ENCODE results near the gene NHSL2. TPM values are rescaled to one million over a fixed set of nuclear protein-coding genes. Genes with fewer than 3 reads are reported as not detected.

The NHSL2 gene
- total and polyA plus RNA-seq, 4 experiments from 2014 or later = 8.1 to 27.2 (median 10.6) TPM

DNA sequence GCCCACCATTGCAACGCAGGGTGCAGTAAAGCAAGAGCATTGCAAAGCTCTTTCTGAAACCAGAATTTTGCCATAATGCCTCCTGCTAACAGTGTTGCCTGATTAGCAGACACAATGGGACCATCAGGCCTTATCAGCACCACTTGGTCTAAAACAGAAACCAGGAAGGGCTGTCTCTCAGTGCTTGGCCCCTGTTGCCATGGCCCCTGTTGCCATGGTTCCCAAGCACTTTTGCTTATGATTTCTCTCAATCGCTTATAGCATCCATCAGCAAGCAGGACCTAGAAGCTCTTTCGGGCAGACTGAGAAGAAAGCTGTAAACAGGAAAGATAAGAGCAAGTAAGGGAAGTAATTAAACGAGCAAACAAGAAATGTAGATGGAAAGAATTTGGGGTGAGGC, 184.2 kb downstream of the NHSL2 start:
- intact Hi-C loops (cut with micrococcal nuclease) = loop anchor here (5.0 kb wide), 1 partner anchor 32 kb away; no protein-coding TSS in a partner anchor
- peaks cover 37% of the 10 kb centered on the region for H3K4me1 ChIP-seq (ENCODE audit: insufficient read depth, low read length)
- no peak overlapping the region for H3K4me3 ChIP-seq (ENCODE audit: low read length in 2 of 2)
- Mint-ChIP-seq H3K9me3 (no peaks in the 10 kb centered on the region), H3K36me3 (no peaks in the 10 kb centered on the region), H3K4me1 (peaks cover 15 to 39% (median 28%) of the 10 kb centered on the region in 4 donors), H3K4me3 (peak overlapping the region in 6 of 8 donors; percentile 5 to 61 (median 42)), H3K27me3 (no peaks in the 10 kb centered on the region), H3K27ac (peak overlapping the region; percentile 69 to 97 (median 93))
- no peaks in the 10 kb centered on the region for H3K9me3 ChIP-seq (ENCODE audit: control insufficient read depth in 1 of 2, low read length in 2 of 2)
- ChIA-PET CTCF (ENCODE audit: partially characterized antibody) (interaction anchor here (1.6 to 2.9 kb wide), 4 partner anchors 10 to 74 kb away, joined by 3 to 13 read pairs (median 7); no protein-coding TSS in a partner anchor), POLR2A (ENCODE audit: partially characterized antibody) (interaction anchor here (0.6 to 2.5 kb wide), 10 partner anchors 9 to 87 kb away, joined by 3 to 11 read pairs (median 4); partner anchors contain the start of gene PIN4)
- H3K27me3 ChIP-seq (ENCODE audit: insufficient read depth, low read length) = no peaks in the 10 kb centered on the region
- peak; percentile 81 to 92 (median 86) for DNase-seq
- no peaks in the 10 kb centered on the region for H3K36me3 ChIP-seq (ENCODE audit: insufficient read depth, low read length)
- H3K27ac ChIP-seq (ENCODE audit: low read depth, low read length) = peak overlapping the region; percentile 69

DNA sequence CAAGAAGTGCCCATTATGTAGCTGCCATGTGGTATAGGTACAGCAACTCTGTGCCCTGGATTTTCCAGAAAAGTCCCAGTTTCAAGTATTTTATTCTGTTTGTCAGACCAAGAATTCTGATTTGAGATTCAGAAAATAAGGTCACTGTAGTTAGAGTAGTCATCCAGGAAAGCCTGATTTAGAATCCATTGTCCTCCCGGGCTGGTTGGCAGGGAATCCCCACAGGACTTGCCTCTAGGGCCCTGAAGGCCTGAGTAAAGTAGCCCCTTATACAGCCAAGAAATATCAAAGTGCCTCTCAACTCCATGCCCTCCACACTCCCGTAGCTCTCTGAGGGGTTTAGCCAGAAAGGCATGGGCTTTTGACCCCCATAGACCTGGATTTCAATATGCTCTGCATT, 184.7 kb downstream of the NHSL2 start:
- Mint-ChIP-seq H3K4me1 (peaks cover 20 to 44% (median 33%) of the 10 kb centered on the region in 4 donors), H3K27ac (peak overlapping the region; percentile 69 to 97 (median 93)), H3K4me3 (peak overlapping the region in 5 of 8 donors; percentile 5 to 52 (median 13)), H3K36me3 (no peaks in the 10 kb centered on the region), H3K27me3 (no peaks in the 10 kb centered on the region), H3K9me3 (no peaks in the 10 kb centered on the region)
- no peak overlapping the region for H3K4me3 ChIP-seq (ENCODE audit: low read length in 2 of 2)
- peak overlapping the region; percentile 69 for H3K27ac ChIP-seq (ENCODE audit: low read depth, low read length)
- ChIA-PET POLR2A (ENCODE audit: partially characterized antibody) (interaction anchor here (0.9 to 2.5 kb wide), 9 partner anchors 9 to 86 kb away, joined by 3 to 11 read pairs (median 5); partner anchors contain the start of gene PIN4), CTCF (ENCODE audit: partially characterized antibody) (interaction anchor here (1.6 to 2.9 kb wide), 3 partner anchors 10 to 74 kb away, joined by 3 to 13 read pairs (median 7); no protein-coding TSS in a partner anchor)
- intact Hi-C loops (cut with micrococcal nuclease) = no loop called here
- no peaks in the 10 kb centered on the region for H3K9me3 ChIP-seq (ENCODE audit: control insufficient read depth in 1 of 2, low read length in 2 of 2)
- H3K36me3 ChIP-seq (ENCODE audit: insufficient read depth, low read length) = no peaks in the 10 kb centered on the region
- no peaks in the 10 kb centered on the region for H3K27me3 ChIP-seq (ENCODE audit: insufficient read depth, low read length)
- DNase-seq = no peak
- peaks cover 42% of the 10 kb centered on the region for H3K4me1 ChIP-seq (ENCODE audit: insufficient read depth, low read length)

DNA sequence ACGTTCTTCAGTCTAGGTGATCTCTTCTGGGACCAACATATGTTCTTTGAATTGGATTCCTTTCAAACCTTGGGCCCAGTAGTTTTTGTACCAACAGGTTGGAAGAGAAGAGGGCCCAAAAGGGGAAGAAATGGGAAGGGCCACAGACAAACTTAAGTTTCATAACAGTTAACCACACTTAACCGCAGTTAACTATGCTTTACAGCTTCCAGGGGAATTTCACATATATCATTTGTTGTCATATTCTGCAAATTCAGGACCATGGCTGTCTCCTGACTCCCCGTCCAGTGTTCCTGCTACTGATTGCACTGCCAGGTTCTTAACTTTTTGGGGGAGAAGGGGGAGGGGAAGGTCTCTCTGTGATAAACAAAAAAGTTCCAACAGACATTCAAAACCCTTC, 186.5 kb downstream of the NHSL2 start:
- DNase-seq = no peak
- intact Hi-C loops (cut with micrococcal nuclease) = no loop called here
- ChIA-PET POLR2A (ENCODE audit: partially characterized antibody) (interaction anchor here (0.6 to 1.6 kb wide), 2 partner anchors 30 to 34 kb away, joined by 3 to 4 read pairs; partner anchors contain the start of gene RTL5), CTCF (ENCODE audit: partially characterized antibody) (interaction anchor here (2.7 to 2.9 kb wide), 2 partner anchors 9 to 76 kb away, joined by 7 to 13 read pairs; no protein-coding TSS in a partner anchor)
- H3K27me3 Mint-ChIP-seq = no peaks in the 10 kb centered on the region
- H3K4me1 Mint-ChIP-seq = peaks cover 32 to 61% (median 47%) of the 10 kb centered on the region in 4 donors
- H3K4me3 ChIP-seq (ENCODE audit: low read length in 2 of 2) = no peak overlapping the region
- H3K27ac ChIP-seq (ENCODE audit: low read depth, low read length) = no peak overlapping the region
- H3K36me3 ChIP-seq (ENCODE audit: insufficient read depth, low read length) = no peaks in the 10 kb centered on the region
- peak overlapping the region in 1 of 8 donors; percentile 3 for H3K4me3 Mint-ChIP-seq
- H3K27ac Mint-ChIP-seq = peak overlapping the region in 2 of 7 donors; percentile 20 to 82
- peaks cover 58% of the 10 kb centered on the region for H3K4me1 ChIP-seq (ENCODE audit: insufficient read depth, low read length)
- no peaks in the 10 kb centered on the region for H3K9me3 ChIP-seq (ENCODE audit: control insufficient read depth in 1 of 2, low read length in 2 of 2)
- H3K36me3 Mint-ChIP-seq = peaks cover 0 to 7% of the 10 kb centered on the region in 2 donors
- no peaks in the 10 kb centered on the region for H3K9me3 Mint-ChIP-seq
- no peaks in the 10 kb centered on the region for H3K27me3 ChIP-seq (ENCODE audit: insufficient read depth, low read length)

DNA sequence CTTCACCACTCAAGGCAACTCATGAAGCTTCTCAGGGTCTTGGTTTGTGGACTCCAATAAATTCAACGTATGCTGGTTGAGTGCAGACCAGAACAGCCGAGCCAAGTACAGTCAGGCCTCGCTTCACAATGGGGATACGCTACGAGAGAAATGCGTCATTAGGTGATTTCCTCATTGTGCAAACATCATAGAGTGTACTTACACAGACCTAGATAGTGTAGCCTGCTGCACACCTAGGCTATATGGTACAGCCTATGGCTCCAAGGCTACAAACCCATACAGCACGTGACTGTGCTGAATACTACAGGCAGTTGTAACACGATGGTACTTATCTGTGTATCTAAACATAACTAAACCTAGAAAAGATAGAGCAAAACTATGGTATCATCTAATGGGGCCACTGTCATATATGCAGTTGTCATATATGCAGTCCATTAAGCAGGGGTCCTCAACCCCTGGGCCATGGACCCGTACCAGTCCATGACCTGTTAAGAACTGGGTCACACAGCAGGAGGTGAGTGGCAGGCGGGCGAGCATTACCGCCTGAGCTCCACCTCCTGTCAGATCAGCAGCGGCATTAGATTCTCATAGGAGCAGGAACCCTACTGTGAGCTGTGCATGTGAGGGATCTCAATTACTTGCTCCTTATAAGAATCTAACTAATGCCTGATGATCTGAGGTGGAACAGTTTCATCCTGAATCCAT, 189.6 kb downstream of the NHSL2 start:
- H3K36me3 ChIP-seq (ENCODE audit: insufficient read depth, low read length) = no peaks in the 10 kb centered on the region
- ChIA-PET POLR2A (ENCODE audit: partially characterized antibody) (interaction anchor here (1.3 to 11.0 kb wide), 8 partner anchors 18 to 108 kb away, joined by 3 to 116 read pairs (median 7); partner anchors contain the start of genes PIN4 and RTL5), CTCF (ENCODE audit: partially characterized antibody) (interaction anchor here (1.3 to 4.0 kb wide), 4 partner anchors 20 to 79 kb away, joined by 3 to 38 read pairs (median 9); no protein-coding TSS in a partner anchor)
- peak overlapping the region in 1 of 2 donors; percentile 30 for H3K4me3 ChIP-seq (ENCODE audit: low read length in 2 of 2)
- H3K4me3 Mint-ChIP-seq = peak overlapping the region; percentile 91 to 97 (median 96)
- no peaks in the 10 kb centered on the region for H3K27me3 Mint-ChIP-seq
- H3K27me3 ChIP-seq (ENCODE audit: insufficient read depth, low read length) = no peaks in the 10 kb centered on the region
- no peaks in the 10 kb centered on the region for H3K9me3 ChIP-seq (ENCODE audit: control insufficient read depth in 1 of 2, low read length in 2 of 2)
- peak; percentile 44 to 71 (median 67) for DNase-seq
- H3K36me3 Mint-ChIP-seq = peaks cover 0 to 9% of the 10 kb centered on the region in 2 donors
- H3K27ac Mint-ChIP-seq = peak overlapping the region; percentile 92 to 99 (median 98)
- peaks cover 45 to 79% (median 62%) of the 10 kb centered on the region in 4 donors for H3K4me1 Mint-ChIP-seq
- intact Hi-C loops (cut with micrococcal nuclease) = loop anchor here (2.0 kb wide), 3 partner anchors 21 to 81 kb away; no protein-coding TSS in a partner anchor
- peaks cover 75% of the 10 kb centered on the region for H3K4me1 ChIP-seq (ENCODE audit: insufficient read depth, low read length)
- peak overlapping the region; percentile 71 for H3K27ac ChIP-seq (ENCODE audit: low read depth, low read length)
- H3K9me3 Mint-ChIP-seq = no peaks in the 10 kb centered on the region

GRCh38 chrX:72100824-72101351, 190.2 kb downstream of the NHSL2 start:
- Histone ChIP-seq H3K9me3 (ENCODE audit: control insufficient read depth in 1 of 2, low read length in 2 of 2) (no peaks in the 10 kb centered on the region), H3K36me3 (ENCODE audit: insufficient read depth, low read length) (no peaks in the 10 kb centered on the region), H3K4me1 (ENCODE audit: insufficient read depth, low read length) (peaks cover 75% of the 10 kb centered on the region), H3K27ac (ENCODE audit: low read depth, low read length) (peak overlapping the region; percentile 71), H3K27me3 (ENCODE audit: insufficient read depth, low read length) (no peaks in the 10 kb centered on the region), H3K4me3 (ENCODE audit: low read length in 2 of 2) (peak overlapping the region; percentile 40 to 42)
- ChIA-PET POLR2A (ENCODE audit: partially characterized antibody) (interaction anchor here (0.7 to 11.0 kb wide), 10 partner anchors 14 to 1968 kb away, joined by 3 to 116 read pairs (median 6); partner anchors contain the start of genes IGBP1, PIN4 and RTL5), CTCF (ENCODE audit: partially characterized antibody) (interaction anchor here (1.6 to 4.0 kb wide), 3 partner anchors 21 to 80 kb away, joined by 7 to 38 read pairs (median 11); no protein-coding TSS in a partner anchor)
- intact Hi-C loops (cut with micrococcal nuclease) = loop anchor here (2.0 kb wide), 3 partner anchors 20 to 82 kb away; no protein-coding TSS in a partner anchor
- Mint-ChIP-seq H3K36me3 (peaks cover 0 to 15% of the 10 kb centered on the region in 2 donors), H3K27ac (peak overlapping the region; percentile 92 to 99 (median 98)), H3K4me1 (peaks cover 42 to 79% (median 62%) of the 10 kb centered on the region in 4 donors), H3K4me3 (peak overlapping the region; percentile 91 to 97 (median 96)), H3K9me3 (no peaks in the 10 kb centered on the region), H3K27me3 (no peaks in the 10 kb centered on the region)
- DNase-seq = peak; percentile 85 to 89 (median 88)

GRCh38 chrX:72101597-72102037, 191.0 kb downstream of the NHSL2 start:
- POLR2A ChIA-PET (ENCODE audit: partially characterized antibody) = interaction anchor here (0.7 to 11.0 kb wide), 11 partner anchors 13 to 1969 kb away, joined by 3 to 116 read pairs (median 6); partner anchors contain the start of genes IGBP1, PIN4 and RTL5
- DNase-seq = peak in 1 of 5 donors; percentile 19
- no peaks in the 10 kb centered on the region for H3K27me3 Mint-ChIP-seq

More at GRCh38 chrX:72101597-72102037, 191.0 kb downstream of the NHSL2 start:
- H3K27me3 ChIP-seq (ENCODE audit: insufficient read depth, low read length) = no peaks in the 10 kb centered on the region
- H3K4me1 Mint-ChIP-seq = peaks cover 40 to 83% (median 62%) of the 10 kb centered on the region in 4 donors
- H3K36me3 ChIP-seq (ENCODE audit: insufficient read depth, low read length) = no peaks in the 10 kb centered on the region
- peak overlapping the region; percentile 71 for H3K27ac ChIP-seq (ENCODE audit: low read depth, low read length)
- peak overlapping the region; percentile 40 to 42 for H3K4me3 ChIP-seq (ENCODE audit: low read length in 2 of 2)
- peaks cover 76% of the 10 kb centered on the region for H3K4me1 ChIP-seq (ENCODE audit: insufficient read depth, low read length)
- intact Hi-C loops (cut with micrococcal nuclease) = loop anchor here (2.0 kb wide), 3 partner anchors 19 to 83 kb away; no protein-coding TSS in a partner anchor
- peak overlapping the region; percentile 92 to 99 (median 98) for H3K27ac Mint-ChIP-seq
- H3K4me3 Mint-ChIP-seq = peak overlapping the region; percentile 91 to 97 (median 96)
- H3K9me3 Mint-ChIP-seq = no peaks in the 10 kb centered on the region
- CTCF ChIA-PET (ENCODE audit: partially characterized antibody) = interaction anchor here (0.8 to 4.0 kb wide), 4 partner anchors 20 to 104 kb away, joined by 3 to 38 read pairs (median 9); no protein-coding TSS in a partner anchor
- H3K36me3 Mint-ChIP-seq = peaks cover 0 to 17% of the 10 kb centered on the region in 2 donors
- no peaks in the 10 kb centered on the region for H3K9me3 ChIP-seq (ENCODE audit: control insufficient read depth in 1 of 2, low read length in 2 of 2)
